Measurements from ENCODE around the gene SGPL1.
A peak's percentile ranks its signal among the peaks of the same experiment; 100 is the strongest.

The SGPL1 gene

DNA sequence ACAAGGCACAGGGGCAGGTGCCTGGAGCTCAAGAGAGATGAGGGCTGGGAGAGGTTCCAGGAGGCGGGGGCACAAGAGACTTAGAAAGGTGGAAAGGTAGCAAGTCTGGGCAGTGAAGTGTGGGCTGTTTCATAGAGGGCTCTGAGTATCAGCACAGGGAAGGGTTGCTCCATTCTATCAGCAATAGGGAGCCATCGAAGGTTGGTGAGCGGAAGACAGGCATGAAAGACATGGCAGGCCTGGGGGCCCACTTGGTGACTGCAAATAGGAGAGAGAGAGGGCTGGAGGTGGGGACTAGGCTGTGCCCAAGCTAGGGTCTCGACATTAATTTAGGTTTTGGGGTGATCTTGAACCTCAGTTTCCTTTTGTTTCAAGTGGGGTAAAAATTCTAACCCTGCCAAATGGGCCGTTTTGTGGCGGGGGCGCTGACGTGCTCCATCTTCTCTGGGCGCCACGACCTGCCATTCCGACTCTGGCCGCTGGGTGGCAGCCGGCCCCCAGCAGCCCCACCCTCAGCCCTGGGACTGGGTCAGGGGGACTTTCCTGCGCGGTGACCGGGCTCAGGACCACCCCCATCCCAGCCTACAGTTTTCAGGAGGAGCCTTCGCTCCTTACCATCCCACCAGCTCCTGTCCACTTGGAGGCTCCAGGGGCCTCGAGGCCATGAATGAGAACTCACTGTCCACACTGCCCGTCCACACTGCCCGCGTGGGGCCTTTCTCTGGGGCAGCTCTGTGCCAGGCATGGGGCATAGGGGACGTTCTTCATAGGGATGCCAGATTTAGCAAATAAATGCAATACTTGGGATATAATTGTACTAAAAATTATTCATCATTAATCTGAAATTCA lies 109.9 kb downstream of the SGPL1 start:
- Histone ChIP-seq H3K9ac (ENCODE audit: low read depth, low read length, poor library complexity) (no peak overlapping the region), H3K79me1 (ENCODE audit: low read depth, low read length) (no peaks in the 10 kb centered on the region), H3K4me2 (ENCODE audit: insufficient read depth, low read length, poor library complexity, severe bottlenecking) (no peak overlapping the region), H3K9me3 (replicated peaks in 1 of 2; ENCODE audit: control insufficient read depth in 2 of 2, insufficient read depth in 1 of 2, low read depth in 1 of 2, low read length in 2 of 2) (no peaks in the 10 kb centered on the region), H2BK120ac (ENCODE audit: low read depth, low read length) (no peak overlapping the region), H4K8ac (ENCODE audit: low read depth, low read length) (no peak overlapping the region), H2AK5ac (ENCODE audit: low read depth, low read length) (peak overlapping the region; percentile 80), H3K4me1 (ENCODE audit: control insufficient read depth in 2 of 2, insufficient read depth in 1 of 2, low read depth in 1 of 2, low read length in 2 of 2) (no peaks in the 10 kb centered on the region), H2BK5ac (ENCODE audit: low read length) (no peak overlapping the region), H3K18ac (ENCODE audit: low read length) (no peak overlapping the region), H3K23ac (ENCODE audit: low read depth, low read length, poor library complexity) (peak overlapping the region; percentile 9), H3K36me3 (replicated peaks in 1 of 2; ENCODE audit: control insufficient read depth in 2 of 2, insufficient read depth in 2 of 2, low read length in 2 of 2) (no peaks in the 10 kb centered on the region), H3K27ac (replicated peaks; ENCODE audit: low read length) (no peak overlapping the region), H4K91ac (ENCODE audit: low read depth, low read length, poor library complexity) (no peak overlapping the region), H2BK12ac (ENCODE audit: low read length) (no peak overlapping the region), H2AFZ (ENCODE audit: low read length) (peak overlapping the region; percentile 27), H3K27me3 (ENCODE audit: control insufficient read depth in 3 of 3, insufficient read depth in 3 of 3, low read depth in 1 of 3, low read length in 3 of 3) (peaks cover 0 to 52% (median 0%) of the 10 kb centered on the region in 3 experiments), H3K4me3 (ENCODE audit: low read length in 2 of 2) (no peak overlapping the region), H3K4ac (ENCODE audit: low read length) (no peak overlapping the region), H2BK15ac (ENCODE audit: low read length) (peak overlapping the region; percentile 96), H3K14ac (ENCODE audit: low read length) (no peak overlapping the region)
- DNase-seq (ENCODE audit: low spot score), result peak; percentile 57
- WGBS, 2 donors (ENCODE audit: extremely low coverage in 2 of 2, insufficient read length in 2 of 2, insufficient replicate concordance in 1 of 2), result no CpG with 5 or more reads among the region's 22 CpGs

DNA sequence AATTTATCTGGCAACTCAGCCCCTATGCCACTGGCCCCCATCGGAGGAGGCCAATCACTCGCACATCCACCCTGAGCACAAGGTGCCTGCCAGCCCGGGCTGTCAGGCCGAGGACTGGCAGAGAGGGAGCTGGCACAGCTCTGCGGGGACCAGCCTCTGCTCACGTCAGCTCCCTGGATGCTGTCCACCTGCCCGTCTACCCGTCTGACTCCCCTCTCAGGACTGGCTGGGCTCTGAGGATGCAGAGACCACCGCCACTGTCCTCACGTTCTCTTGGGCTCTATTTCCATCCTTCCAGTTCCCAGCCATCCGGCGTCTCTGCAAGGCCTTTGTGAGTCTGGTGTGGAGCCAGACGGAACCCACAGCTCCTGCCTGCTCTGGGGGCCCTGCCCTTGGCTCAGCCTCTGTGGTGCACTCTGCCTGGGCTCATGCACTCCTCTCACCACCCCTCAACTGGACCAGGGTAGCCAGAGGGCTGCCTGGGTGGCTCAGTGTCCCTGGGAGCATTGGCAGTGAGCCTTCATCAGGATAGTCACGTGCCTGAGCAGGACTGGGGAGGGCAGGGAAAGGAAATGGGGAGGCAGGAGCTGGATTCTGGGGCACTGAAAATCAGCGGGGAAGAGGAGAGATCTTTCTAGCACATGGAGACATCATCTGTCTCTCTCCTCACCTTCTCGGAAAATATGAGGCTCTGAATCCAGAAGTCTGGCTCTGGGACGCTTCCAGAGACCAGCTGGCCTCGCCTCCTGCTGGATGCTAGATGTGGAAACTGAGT lies 110.7 kb downstream of the SGPL1 start:
- Histone ChIP-seq H3K9me3 (replicated peaks in 1 of 2; ENCODE audit: control insufficient read depth in 2 of 2, insufficient read depth in 1 of 2, low read depth in 1 of 2, low read length in 2 of 2) (no peaks in the 10 kb centered on the region), H3K27ac (replicated peaks; ENCODE audit: low read length) (no peak overlapping the region), H2AK5ac (ENCODE audit: low read depth, low read length) (peak overlapping the region; percentile 51), H3K18ac (ENCODE audit: low read length) (peak overlapping the region; percentile 12), H3K4me1 (ENCODE audit: control insufficient read depth in 2 of 2, insufficient read depth in 1 of 2, low read depth in 1 of 2, low read length in 2 of 2) (no peaks in the 10 kb centered on the region), H3K4me3 (ENCODE audit: low read length in 2 of 2) (peak overlapping the region in 1 of 2 donors; percentile 19), H2AFZ (ENCODE audit: low read length) (no peak overlapping the region), H4K91ac (ENCODE audit: low read depth, low read length, poor library complexity) (no peak overlapping the region), H3K4ac (ENCODE audit: low read length) (no peak overlapping the region), H3K9ac (ENCODE audit: low read depth, low read length, poor library complexity) (no peak overlapping the region), H2BK15ac (ENCODE audit: low read length) (peak overlapping the region; percentile 8), H3K14ac (ENCODE audit: low read length) (peak overlapping the region; percentile 25), H3K4me2 (ENCODE audit: insufficient read depth, low read length, poor library complexity, severe bottlenecking) (no peak overlapping the region), H4K8ac (ENCODE audit: low read depth, low read length) (no peak overlapping the region), H2BK12ac (ENCODE audit: low read length) (peak overlapping the region; percentile 89), H3K36me3 (replicated peaks in 1 of 2; ENCODE audit: control insufficient read depth in 2 of 2, insufficient read depth in 2 of 2, low read length in 2 of 2) (no peaks in the 10 kb centered on the region), H3K79me1 (ENCODE audit: low read depth, low read length) (no peaks in the 10 kb centered on the region), H2BK5ac (ENCODE audit: low read length) (no peak overlapping the region), H2BK120ac (ENCODE audit: low read depth, low read length) (peak overlapping the region; percentile 79), H3K23ac (ENCODE audit: low read depth, low read length, poor library complexity) (peak overlapping the region; percentile 18), H3K27me3 (ENCODE audit: control insufficient read depth in 3 of 3, insufficient read depth in 3 of 3, low read depth in 1 of 3, low read length in 3 of 3) (peaks cover 0 to 55% (median 0%) of the 10 kb centered on the region in 3 experiments)
- no peak for DNase-seq (ENCODE audit: low spot score)
- no CpG with 5 or more reads among the region's 18 CpGs for WGBS, 2 donors (ENCODE audit: extremely low coverage in 2 of 2, insufficient read length in 2 of 2, insufficient replicate concordance in 1 of 2)

DNA sequence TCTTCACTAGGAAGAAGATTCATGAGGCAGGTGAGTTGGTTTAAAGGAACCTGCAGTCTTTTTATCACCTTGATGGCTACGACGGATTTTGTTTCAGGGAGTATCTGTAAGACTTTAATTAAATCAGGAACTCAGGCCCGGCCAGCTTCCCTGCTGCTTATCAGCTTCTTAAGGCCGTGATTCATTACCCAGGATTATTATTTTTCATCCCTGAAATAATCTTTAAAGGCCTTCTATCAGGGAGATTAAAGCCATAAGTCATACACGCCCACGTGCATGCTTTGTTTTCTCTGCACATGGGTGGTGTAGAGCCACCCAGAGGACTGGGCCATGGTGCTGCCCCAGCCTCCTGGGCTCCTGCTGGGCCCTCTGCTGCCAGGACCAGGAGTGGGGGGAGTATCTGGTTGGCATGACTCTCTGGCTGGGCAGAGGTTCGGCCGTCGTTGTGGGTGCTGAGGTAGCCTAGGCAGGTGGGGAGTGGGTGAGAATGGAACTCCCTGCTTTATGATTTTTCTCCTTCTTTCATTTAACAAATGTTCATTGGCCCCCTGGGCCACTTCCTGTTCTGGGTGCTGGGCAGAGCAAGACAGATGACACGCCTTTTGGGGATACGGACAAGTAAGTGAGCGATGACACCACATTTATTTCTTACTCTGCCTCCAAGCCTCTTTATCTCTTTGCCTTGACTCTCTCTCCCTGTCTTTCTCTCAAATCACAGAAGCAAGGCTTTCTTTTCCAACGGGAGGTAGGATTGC lies 111.6 kb downstream of the SGPL1 start:
- Histone ChIP-seq H3K4me3 (ENCODE audit: low read length in 2 of 2) (no peak overlapping the region), H2BK5ac (ENCODE audit: low read length) (no peak overlapping the region), H3K27ac (replicated peaks; ENCODE audit: low read length) (no peak overlapping the region), H3K4me2 (ENCODE audit: insufficient read depth, low read length, poor library complexity, severe bottlenecking) (no peak overlapping the region), H4K91ac (ENCODE audit: low read depth, low read length, poor library complexity) (no peak overlapping the region), H4K8ac (ENCODE audit: low read depth, low read length) (no peak overlapping the region), H3K27me3 (ENCODE audit: control insufficient read depth in 3 of 3, insufficient read depth in 3 of 3, low read depth in 1 of 3, low read length in 3 of 3) (peaks cover 0 to 56% (median 0%) of the 10 kb centered on the region in 3 experiments), H3K9me3 (replicated peaks in 1 of 2; ENCODE audit: control insufficient read depth in 2 of 2, insufficient read depth in 1 of 2, low read depth in 1 of 2, low read length in 2 of 2) (no peaks in the 10 kb centered on the region), H2BK12ac (ENCODE audit: low read length) (no peak overlapping the region), H3K9ac (ENCODE audit: low read depth, low read length, poor library complexity) (no peak overlapping the region), H3K4me1 (ENCODE audit: control insufficient read depth in 2 of 2, insufficient read depth in 1 of 2, low read depth in 1 of 2, low read length in 2 of 2) (no peaks in the 10 kb centered on the region), H3K36me3 (replicated peaks in 1 of 2; ENCODE audit: control insufficient read depth in 2 of 2, insufficient read depth in 2 of 2, low read length in 2 of 2) (no peaks in the 10 kb centered on the region), H2BK120ac (ENCODE audit: low read depth, low read length) (peak overlapping the region; percentile 79), H3K4ac (ENCODE audit: low read length) (no peak overlapping the region), H3K14ac (ENCODE audit: low read length) (no peak overlapping the region), H2AK5ac (ENCODE audit: low read depth, low read length) (peak overlapping the region; percentile 47), H3K79me1 (ENCODE audit: low read depth, low read length) (no peaks in the 10 kb centered on the region), H2BK15ac (ENCODE audit: low read length) (peak overlapping the region; percentile 8), H2AFZ (ENCODE audit: low read length) (no peak overlapping the region), H3K18ac (ENCODE audit: low read length) (no peak overlapping the region), H3K23ac (ENCODE audit: low read depth, low read length, poor library complexity) (no peak overlapping the region)
- no CpG with 5 or more reads among the region's 13 CpGs for WGBS, 2 donors (ENCODE audit: extremely low coverage in 2 of 2, insufficient read length in 2 of 2, insufficient replicate concordance in 1 of 2)
- no peak for DNase-seq (ENCODE audit: low spot score)
